Measurements from ENCODE around the gene SPATA13.

GRCh38 chr13:24207841-24208667 is 47.5 kb downstream of the SPATA13 start:
- TF ChIP-seq CTCF (IDR thresholded peaks at IDR 0.05) (no peak), POLR2A (IDR thresholded peaks at IDR 0.05) (no peak)

Data from adrenal gland (tissue), 5 donors.